Cerebellar nuclear complex (tissue), 1 donor: Measurements from ENCODE around the gene SH2D4B.
"Not testable (repeated sequence)": the region's sequence is repeated elsewhere in the genome, so short reads cannot be mapped to it uniquely, and the experiment has no call there.

Source experiments
- DNase-seq, 2 experiments: peaks; one replicate each; lab custom pipeline; 2025; lab: John Stamatoyannopoulos, UW

Gene SH2D4B

DNA sequence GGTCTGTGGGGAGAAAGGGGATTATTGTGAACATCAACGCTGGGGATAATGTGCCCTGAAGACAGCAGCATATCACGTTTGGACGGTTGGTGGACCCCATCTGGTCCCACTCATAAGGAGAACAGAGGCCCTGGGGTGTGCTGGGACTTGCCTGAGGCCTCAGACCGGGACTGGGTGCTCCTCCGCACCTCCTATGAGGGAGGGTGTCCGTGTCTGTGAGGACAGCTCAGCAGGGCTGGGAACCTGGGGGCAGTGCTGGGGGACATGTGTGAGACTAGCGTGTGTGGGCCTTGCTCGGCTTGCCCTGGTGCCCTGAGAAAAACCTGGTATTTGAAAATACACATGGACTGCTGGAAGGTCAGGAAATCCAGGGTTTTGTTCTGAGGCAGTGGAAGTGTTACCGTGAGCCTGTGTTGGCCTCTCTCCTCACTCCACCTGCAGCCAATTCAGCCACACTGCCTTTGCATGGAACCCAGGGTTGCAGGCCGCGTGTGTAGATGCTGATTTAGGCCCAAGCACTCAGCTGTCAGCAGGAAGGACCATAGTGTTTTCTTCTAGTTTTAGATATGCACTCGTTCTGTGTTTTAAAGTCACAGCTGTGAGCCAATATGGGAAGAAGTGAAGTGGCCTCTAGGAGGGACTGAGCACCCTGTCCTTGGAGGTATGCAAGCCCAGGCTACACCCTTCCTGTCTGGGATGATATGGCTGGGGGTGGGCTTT lies 13.4 kb upstream of the SH2D4B start:
- no peak for DNase-seq

DNA sequence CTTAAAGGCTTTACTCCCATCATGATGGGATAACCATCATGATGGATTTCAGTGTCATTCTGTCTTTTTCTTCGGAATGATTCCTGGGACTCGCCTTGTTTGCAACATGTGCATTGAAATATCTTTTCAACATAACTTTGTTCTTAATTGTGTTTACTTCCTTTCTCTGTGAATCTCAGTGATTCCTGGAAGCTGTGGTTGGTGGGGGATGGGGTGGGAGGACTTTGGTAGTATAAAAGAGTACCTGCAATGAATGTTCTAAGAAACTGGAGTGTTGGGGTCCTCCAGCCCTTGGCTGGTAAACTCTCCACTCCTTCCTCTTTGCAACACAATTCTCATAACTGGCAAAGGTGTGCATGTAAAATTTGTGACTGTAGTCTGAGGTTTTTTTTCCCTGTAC lies 11.5 kb upstream of the SH2D4B start:
- no peak for DNase-seq

GRCh38 chr10:80526742-80527141 lies 11.0 kb upstream of the SH2D4B start:
- no peak for DNase-seq

DNA sequence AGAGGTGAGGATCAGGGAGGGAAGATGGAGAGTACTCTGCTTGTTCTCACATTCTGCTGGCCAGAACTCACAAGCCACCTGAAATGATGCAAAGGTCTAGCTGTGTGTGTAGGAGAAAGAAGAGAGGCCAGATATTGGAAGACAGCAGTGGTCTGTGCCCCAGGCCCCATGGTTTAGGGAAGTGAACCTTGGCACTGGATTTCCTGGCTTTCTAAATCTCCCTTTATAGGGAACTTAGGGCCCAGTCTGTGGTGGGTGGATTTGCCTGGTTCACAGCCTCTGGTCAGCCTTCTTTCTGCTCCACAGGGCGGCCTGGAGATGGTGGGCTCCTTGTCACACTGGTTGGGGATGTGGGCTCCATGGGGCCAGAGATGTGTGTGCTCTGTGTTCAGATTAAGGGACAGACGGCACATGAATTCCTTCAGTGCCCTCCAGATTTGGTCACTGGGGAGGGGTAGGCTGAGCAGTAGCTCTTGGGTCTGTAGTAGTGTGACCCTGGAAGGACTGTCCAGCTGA lies 9.5 kb upstream of the SH2D4B start:
- DNase-seq = no peak

DNA sequence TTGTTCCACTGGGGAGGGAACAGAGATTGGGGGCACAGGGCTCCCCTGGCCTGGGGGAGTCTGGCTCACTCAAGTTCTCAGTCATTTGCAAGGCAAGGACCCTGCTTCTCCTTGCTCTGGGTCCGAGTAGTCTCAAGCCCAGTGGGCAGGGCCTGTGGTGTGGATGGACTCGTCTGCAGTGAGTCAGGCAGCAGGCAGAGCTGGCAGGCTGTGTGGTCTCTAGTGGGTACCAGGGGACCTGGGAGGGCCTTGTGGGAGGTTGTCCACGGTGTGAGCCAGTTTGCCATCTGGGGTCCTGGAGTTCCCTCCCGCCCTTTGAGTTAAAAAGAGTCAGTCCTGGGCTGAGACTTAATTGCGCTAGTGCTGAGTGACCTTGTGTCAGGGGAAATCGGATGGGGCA lies 8.8 kb upstream of the SH2D4B start:
- no peak for DNase-seq

- DNase-seq = no peak
Observed at GRCh38 chr10:80529604-80530003, 8.1 kb upstream of the SH2D4B start.

- no peak for DNase-seq
Observed at GRCh38 chr10:80530251-80530650, 7.5 kb upstream of the SH2D4B start.

GRCh38 chr10:80530816-80531215 lies 6.9 kb upstream of the SH2D4B start:
- DNase-seq = no peak

GRCh38 chr10:80532571-80532970 lies 5.1 kb upstream of the SH2D4B start:
- DNase-seq = no peak

GRCh38 chr10:80534059-80534458 lies 3.6 kb upstream of the SH2D4B start:
- not testable (repeated sequence) for DNase-seq

DNA sequence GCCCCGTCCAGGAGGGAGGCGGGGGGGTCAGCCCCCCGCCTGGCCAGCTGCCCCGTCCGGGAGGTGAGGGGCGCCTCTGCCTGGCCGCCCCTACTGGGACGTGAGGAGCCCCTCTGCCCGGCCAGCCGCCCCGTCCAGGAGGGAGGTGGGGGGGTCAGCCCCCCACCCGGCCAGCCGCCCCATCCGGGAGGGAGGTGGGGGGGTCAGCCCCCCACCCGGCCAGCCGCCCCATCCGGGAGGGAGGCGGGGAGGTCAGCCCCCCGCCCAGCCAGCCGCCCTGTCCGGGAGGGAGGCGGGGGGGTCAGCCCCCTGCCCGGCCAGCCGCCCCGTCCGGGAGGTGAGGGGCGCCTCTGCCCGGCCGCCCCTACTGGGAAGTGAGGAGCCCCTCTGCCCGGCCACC lies 3.1 kb upstream of the SH2D4B start:
- DNase-seq = not testable (repeated sequence)

- DNase-seq = no peak
Observed at GRCh38 chr10:80535671-80536360, 1.9 kb upstream of the SH2D4B start.

DNA sequence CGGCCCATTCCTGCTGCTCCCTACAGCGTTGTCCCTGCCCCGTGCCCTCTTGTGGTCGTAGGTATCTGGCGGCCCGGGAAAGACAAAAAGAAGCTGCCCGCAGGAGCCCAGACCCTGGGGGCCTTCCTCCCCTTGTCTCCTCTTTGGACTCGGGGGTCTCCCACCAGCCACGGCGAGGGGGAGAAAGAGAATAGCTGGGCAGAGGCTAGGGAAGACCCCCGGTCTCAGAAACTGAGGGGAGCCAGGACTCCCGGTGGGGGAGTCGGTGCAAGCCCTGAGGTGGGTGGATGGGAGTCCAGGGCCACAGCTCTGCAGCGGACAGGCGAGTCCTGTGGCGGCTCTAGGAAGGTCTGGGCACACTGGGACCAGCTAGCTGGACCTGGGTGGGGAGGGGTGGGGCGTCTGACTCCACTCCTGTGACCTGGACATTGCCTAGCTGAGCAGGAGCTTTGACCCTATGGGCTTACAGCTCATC lies 1.3 kb upstream of the SH2D4B start:
- no peak for DNase-seq

- no peak for DNase-seq
Observed at GRCh38 chr10:80537086-80537735, 491 bp upstream of the SH2D4B start.

- DNase-seq = no peak
Observed at GRCh38 chr10:80538481-80539185, 931 bp downstream of the SH2D4B start.

DNA sequence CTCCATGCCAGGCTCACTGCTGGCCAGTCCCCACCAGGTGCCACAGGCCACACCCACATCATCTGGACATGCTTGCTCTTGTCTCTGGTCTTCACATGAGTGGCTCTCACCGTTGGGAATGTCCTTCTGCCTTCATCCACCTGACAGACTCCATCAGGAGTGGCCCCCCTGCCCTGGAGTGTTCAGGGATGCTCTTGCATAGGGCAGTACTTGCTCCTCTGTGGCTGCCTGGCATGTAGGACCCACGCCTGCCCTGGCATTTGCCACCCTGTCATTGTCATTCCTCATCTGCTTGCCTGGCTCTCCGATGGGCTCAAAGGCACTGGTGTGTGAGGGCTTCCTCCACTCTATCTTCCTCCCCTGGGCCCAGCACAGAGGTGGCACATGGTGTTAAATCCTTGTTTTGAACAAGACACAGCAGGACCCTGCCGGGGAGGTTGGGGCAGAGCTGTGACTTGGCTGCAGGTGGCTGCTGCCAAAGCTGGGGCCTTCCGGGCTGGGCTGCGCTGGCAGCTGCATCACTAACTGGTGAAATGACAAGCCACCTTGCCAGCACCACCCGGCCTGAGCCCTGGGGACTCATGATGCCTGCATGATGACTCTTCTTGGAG lies 1.8 kb downstream of the SH2D4B start:
- no peak for DNase-seq

GRCh38 chr10:80540136-80540535 lies 2.4 kb downstream of the SH2D4B start:
- no peak for DNase-seq

GRCh38 chr10:80540618-80540980 lies 2.9 kb downstream of the SH2D4B start:
- DNase-seq = no peak

- no peak for DNase-seq
Observed at GRCh38 chr10:80540981-80541750, 3.5 kb downstream of the SH2D4B start.

DNA sequence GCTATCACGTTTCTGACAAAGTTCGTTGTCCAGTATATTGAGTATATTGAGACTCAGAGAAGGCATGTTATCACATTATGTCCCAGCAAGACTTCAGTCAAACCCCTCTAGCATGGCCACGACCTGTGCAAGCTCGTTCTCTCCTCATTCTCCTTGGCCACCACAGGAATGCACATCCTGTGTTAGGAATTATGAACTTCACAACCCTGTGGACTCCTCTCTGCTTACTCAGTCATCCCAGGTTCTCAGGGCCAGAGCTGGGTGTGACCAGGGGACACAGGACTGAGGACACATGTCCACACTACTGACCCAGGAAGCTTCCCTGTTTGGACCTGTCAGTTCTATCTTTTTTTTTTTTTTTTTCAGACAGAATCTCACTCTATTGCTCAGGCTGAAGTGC lies 4.4 kb downstream of the SH2D4B start:
- no peak for DNase-seq
